Subcutaneous adipose tissue (tissue), 4 donors: Measurements from ENCODE around the gene ELMO1. TPM values are rescaled to one million over a fixed set of nuclear protein-coding genes. Genes with fewer than 3 reads are reported as not detected.

Source experiments
- total RNA-seq, 4 donors: library from RNA; depleted of rRNA; stranded (reverse); fragments of >200 nt; gene quantifications; one replicate each; pipeline ENCODE4 v1.1.0, GENCODE V29; 2016
- TF ChIP-seq, protein P1 (sequence below): fragments of 450-650 bp; IDR thresholded peaks from one replicate; pipeline ENCODE4 v1.5.1; 2016; ENCODE audit warnings: low read depth, mild to moderate bottlenecking, control low read depth, antibody characterized with exemption, moderate library complexity

The ELMO1 gene
- total RNA-seq, 4 donors from 2014 or later: 97.1 to 129 (median 126) TPM

DNA sequence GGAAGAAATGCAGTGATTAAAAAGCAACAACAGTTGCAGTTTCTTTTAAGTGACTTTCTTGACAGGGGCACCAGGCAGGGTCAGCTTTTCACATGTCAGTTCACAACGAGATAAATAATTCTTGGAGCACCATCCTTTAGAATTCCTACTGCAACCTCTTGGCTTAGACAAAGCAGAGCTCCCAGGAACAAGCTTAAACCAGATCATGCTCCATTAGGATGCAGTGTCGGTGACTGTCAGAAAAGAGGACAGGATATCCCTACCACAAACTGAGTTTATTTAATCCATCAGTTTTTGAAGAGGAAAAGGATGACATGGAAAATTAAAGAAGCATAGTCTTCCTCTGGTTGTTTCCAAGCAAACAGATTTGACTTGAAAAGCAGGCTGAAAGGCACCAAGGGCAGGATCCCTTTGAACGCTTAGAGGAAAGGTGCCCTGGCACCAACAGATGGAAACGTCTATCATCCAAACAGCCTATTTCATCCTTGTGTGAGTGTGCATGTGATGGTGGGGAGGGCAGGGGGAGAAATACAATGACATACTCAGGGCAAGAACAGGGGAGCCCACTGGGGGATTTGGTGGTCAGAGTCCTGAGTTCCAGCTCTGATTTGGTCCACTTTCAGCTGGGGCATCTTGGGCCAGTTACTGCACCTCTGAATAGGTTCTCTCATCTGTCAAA lies 392.3 kb downstream of the ELMO1 start:
- TF ChIP-seq, protein P1, sequence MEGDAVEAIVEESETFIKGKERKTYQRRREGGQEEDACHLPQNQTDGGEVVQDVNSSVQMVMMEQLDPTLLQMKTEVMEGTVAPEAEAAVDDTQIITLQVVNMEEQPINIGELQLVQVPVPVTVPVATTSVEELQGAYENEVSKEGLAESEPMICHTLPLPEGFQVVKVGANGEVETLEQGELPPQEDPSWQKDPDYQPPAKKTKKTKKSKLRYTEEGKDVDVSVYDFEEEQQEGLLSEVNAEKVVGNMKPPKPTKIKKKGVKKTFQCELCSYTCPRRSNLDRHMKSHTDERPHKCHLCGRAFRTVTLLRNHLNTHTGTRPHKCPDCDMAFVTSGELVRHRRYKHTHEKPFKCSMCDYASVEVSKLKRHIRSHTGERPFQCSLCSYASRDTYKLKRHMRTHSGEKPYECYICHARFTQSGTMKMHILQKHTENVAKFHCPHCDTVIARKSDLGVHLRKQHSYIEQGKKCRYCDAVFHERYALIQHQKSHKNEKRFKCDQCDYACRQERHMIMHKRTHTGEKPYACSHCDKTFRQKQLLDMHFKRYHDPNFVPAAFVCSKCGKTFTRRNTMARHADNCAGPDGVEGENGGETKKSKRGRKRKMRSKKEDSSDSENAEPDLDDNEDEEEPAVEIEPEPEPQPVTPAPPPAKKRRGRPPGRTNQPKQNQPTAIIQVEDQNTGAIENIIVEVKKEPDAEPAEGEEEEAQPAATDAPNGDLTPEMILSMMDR: no peak

DNA sequence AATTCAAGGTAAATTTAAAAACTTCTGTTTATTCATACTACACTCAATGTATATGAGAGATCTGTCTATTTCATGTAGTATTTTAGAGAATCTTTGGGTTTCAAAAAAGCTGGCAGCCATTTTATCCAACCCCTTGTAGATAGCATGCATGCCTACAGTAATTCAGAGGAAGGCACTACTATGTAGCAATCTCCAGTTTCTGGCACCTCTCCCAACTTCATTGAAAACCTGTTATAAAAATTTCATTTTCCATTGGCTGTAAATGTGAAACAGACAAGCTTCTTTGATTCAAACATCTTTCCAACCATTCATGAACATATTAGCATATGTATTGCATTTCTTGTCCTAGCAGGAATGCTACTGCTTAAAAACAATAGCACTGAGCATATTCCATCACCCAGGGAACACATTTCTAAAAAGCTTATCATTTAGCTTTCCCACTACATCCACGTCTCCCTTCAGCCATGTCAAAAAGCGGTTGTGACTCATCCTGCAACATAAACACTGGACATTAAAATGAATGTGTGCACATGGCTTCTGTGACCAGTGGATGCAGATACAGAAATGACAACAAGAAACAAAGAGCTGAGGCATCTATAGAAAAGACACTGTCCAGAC lies 393.9 kb downstream of the ELMO1 start:
- TF ChIP-seq, protein P1: no peak

DNA sequence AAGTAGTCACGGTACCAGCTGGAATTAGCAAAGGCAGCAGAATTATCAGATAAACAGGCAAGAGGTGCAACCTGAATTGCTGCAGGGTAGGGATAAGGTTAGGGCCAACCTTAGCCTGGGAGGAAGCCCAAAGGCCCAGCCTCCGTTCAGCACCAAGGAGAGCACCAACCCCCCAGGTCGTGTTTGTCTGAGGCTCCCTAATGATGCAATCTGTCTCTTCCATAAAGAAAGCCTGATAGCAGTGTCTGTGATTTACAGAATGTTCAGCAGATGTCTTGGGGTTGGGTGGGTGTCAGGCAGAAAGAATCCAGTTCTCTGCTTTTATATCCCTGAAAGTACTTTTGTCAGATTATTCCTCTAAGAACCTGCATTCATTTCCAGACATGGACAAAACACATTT lies 396.0 kb downstream of the ELMO1 start:
- TF ChIP-seq, protein P1: no peak

DNA sequence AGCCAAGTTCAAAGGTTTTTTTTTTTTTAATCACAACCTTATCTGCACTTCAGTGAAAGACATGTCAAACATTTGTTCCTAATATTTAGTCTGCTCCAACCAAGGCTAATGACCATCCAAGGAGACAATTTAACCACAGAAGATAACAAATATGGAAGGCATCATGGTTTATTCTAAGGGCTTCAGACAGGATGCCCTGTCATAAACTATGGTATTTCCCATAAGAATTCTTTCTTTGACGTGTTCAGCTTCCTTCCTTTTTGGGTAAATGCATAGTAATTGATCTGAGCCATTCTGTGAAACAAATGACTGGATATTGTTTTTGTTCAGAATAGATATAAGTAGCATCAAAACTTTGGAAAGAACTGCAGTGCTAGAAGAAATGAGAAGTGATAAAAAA lies 397.9 kb downstream of the ELMO1 start:
- TF ChIP-seq, protein P1: no peak

DNA sequence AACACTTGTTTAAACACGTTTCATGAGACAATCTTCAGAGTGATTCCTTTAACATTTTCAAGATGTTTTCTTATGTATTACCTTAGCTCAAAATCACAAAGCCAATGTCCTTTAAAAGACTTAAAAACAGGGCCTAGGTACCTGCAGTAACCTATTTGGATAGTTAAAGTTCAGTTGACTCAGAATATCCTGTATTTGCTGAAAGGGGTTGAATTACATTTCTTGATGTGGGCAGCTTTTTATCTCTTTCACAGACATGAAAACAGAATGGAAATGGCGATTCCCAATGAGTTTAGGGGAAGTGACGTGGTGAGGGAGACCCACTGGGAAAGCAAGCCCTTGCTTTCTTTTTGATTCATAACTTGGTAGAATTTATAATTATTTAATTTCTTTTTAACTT lies 400.0 kb downstream of the ELMO1 start:
- TF ChIP-seq, protein P1: no peak

DNA sequence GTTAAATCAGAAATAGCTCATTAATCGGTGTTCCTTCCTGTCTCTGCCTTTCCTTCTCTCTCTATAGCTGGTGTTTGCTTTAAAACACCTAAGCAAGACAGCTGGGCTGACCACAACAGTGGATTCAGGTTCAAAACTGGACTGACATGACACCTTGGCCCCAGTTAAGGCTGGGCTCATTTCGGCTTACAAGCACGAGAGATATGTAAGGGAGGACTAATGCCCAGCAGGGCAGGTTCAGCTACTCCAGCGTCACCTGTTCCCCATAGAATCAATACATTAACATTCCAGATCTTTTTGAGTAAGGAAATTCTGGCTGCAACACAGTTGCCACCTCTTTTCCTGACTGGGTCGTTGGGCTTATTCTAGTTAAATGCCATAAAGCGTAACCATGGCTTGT lies 401.4 kb downstream of the ELMO1 start:
- TF ChIP-seq, protein P1: no peak

DNA sequence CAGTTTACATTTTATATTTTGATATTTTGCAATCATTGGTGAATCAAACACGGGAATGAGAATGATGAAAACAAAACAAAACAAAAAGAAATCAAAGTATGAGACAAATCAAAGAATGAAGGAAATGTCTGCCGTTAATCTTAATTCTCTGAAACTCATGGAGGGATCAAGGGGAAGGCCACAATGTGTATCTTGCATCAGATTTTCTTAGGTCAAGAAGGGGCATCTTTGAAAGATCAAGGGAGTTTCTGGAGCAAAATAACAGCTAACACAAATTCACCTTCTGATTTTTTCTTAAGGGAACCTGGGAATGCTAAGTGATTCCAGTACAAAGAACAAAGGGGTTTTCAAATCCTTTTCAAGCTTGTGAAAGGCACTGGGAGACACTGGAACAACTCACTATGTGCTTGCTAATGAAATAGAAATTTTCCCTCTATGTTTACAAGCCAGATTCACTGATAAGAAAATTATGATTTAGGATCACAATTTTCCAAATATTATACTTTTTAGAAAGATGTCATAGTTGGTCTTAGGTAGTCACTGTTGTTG lies 402.1 kb downstream of the ELMO1 start:
- TF ChIP-seq, protein P1: no peak
